OCI-LY1 (cell line): Measurements from ENCODE around the gene MYCL.
A peak's percentile ranks its signal among the peaks of the same experiment; 100 is the strongest.

Experiments
- H2AFZ ChIP-seq: fragments of 200-600 bp; sonication (generic), shearing (Covaris generic); 2 replicates; pipeline ENCODE4 v1.6.0; 2014; ENCODE audit warnings: antibody characterized with exemption, mild to moderate bottlenecking, low read length
- H3F3A ChIP-seq: fragments of 200-600 bp; sonication (generic), shearing (Covaris generic); 2 replicates; pipeline ENCODE4 v1.6.0; 2014; ENCODE audit warnings: mild to moderate bottlenecking, antibody characterized with exemption, low read length, moderate library complexity; ENCODE audit not compliant: insufficient read depth
- H3K27ac ChIP-seq: fragments of 200-600 bp; sonication (generic); 2 replicates; pipeline ENCODE4 v1.5.1; 2014; ENCODE audit warnings: low read length, mixed run types, mild to moderate bottlenecking, low read depth; ENCODE audit not compliant: poor library complexity, severe bottlenecking
- H3K27me3 ChIP-seq: fragments of 200-600 bp; sonication (generic); 2 replicates; pipeline ENCODE4 v1.6.0; 2014; ENCODE audit warnings: antibody characterized with exemption, mild to moderate bottlenecking, low read length, moderate library complexity; ENCODE audit not compliant: insufficient read depth
- H3K36me3 ChIP-seq: fragments of 200-600 bp; sonication (generic); 2 replicates; pipeline ENCODE4 v1.6.1; 2014; ENCODE audit warnings: mild to moderate bottlenecking, antibody characterized with exemption, low read length, moderate library complexity, mixed read lengths; ENCODE audit not compliant: insufficient read depth
- H3K4me1 ChIP-seq: fragments of 200-600 bp; sonication (generic); 2 replicates; pipeline ENCODE4 v1.5.1; 2014; ENCODE audit warnings: mild to moderate bottlenecking, low read length, moderate library complexity; ENCODE audit not compliant: insufficient read depth, severe bottlenecking
- H3K4me2 ChIP-seq: fragments of 200-600 bp; sonication (generic), shearing (Covaris generic); 2 replicates; pipeline ENCODE4 v1.6.1; 2014; ENCODE audit warnings: low read length
- H3K4me3 ChIP-seq: fragments of 200-600 bp; sonication (generic); 2 replicates; pipeline ENCODE4 v1.5.1; 2014; ENCODE audit warnings: low read length, low read depth, mild to moderate bottlenecking, mixed read lengths; ENCODE audit not compliant: poor library complexity, severe bottlenecking
- H3K79me2 ChIP-seq: fragments of 200-600 bp; shearing (Covaris generic); 2 replicates; pipeline ENCODE4 v1.6.1; 2016; ENCODE audit warnings: mixed run types, low read length, mixed read lengths; ENCODE audit not compliant: insufficient read depth
- H3K9ac ChIP-seq: fragments of 200-600 bp; sonication (generic), shearing (Covaris generic); 2 replicates; pipeline ENCODE4 v1.6.1; 2014; ENCODE audit warnings: mild to moderate bottlenecking, low read length, mixed read lengths
- H3K9me2 ChIP-seq: fragments of 200-600 bp; sonication (generic), shearing (Covaris generic); 2 replicates; pipeline ENCODE4 v1.6.1; 2014; ENCODE audit warnings: low read depth, mild to moderate bottlenecking, low read length, mixed read lengths
- H3K9me3 ChIP-seq: fragments of 200-600 bp; shearing (Covaris generic); 2 replicates; pipeline ENCODE4 v1.6.1; 2014; ENCODE audit warnings: low read length, mixed read lengths
- H4K20me1 ChIP-seq: fragments of 200-600 bp; sonication (generic), shearing (Covaris generic); 2 replicates; pipeline ENCODE4 v1.6.0; 2016; ENCODE audit warnings: mild to moderate bottlenecking, low read length; ENCODE audit not compliant: insufficient read depth
- EZH2 ChIP-seq: fragments of 200-600 bp; sonication (generic), shearing (Covaris generic); IDR thresholded peaks from 2 replicates; pipeline ENCODE4 v1.8.0; 2017; ENCODE audit warnings: borderline replicate concordance, mixed run types, mild to moderate bottlenecking, antibody characterized with exemption, low read length, moderate library complexity, mixed read lengths
- TF ChIP-seq, protein P1 (sequence below): fragments of 200-600 bp; sonication (generic), shearing (Covaris generic); IDR thresholded peaks from 2 replicates; pipeline ENCODE4 v1.5.1; 2017; ENCODE audit warnings: mild to moderate bottlenecking, antibody characterized with exemption, low read length, moderate library complexity, mixed read lengths

Gene MYCL

DNA sequence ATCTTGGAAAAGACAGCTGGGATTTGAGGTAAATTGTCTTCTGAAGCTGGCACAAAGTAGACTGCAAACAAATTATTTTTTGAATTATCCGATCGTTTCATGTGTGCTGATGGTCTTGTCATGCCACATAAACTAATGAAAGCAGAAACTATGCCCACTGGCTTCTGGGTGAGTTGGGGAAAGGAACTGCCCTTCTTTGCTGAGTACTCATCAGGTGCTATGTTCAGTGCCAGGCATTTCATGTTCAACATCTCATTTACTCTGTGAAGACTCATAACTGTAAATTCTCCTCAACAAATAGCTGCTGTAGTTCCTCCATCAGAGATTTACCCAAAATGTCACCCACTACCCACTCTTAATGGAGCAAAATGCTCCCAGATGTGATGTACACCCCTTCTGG is 19.6 kb downstream of the MYCL start:
- Histone ChIP-seq H3K9me2 (no peaks in the 10 kb centered on the region), H3K27ac (no peak overlapping the region), H3K27me3 (no peaks in the 10 kb centered on the region), H3K4me1 (peaks cover 44% of the 10 kb centered on the region), H3K9me3 (no peaks in the 10 kb centered on the region), H3K79me2 (peaks cover 47% of the 10 kb centered on the region), H3K4me3 (peak overlapping the region; percentile 100), H3K4me2 (peak overlapping the region; percentile 99), H2AFZ (no peak overlapping the region), H3K36me3 (no peaks in the 10 kb centered on the region; the same call in 1 of the 2 replicates), H3F3A (no peaks in the 10 kb centered on the region), H4K20me1 (no peaks in the 10 kb centered on the region), H3K9ac (peak overlapping the region; percentile 97)
- TF ChIP-seq EZH2: no peak
- TF ChIP-seq, protein P1, sequence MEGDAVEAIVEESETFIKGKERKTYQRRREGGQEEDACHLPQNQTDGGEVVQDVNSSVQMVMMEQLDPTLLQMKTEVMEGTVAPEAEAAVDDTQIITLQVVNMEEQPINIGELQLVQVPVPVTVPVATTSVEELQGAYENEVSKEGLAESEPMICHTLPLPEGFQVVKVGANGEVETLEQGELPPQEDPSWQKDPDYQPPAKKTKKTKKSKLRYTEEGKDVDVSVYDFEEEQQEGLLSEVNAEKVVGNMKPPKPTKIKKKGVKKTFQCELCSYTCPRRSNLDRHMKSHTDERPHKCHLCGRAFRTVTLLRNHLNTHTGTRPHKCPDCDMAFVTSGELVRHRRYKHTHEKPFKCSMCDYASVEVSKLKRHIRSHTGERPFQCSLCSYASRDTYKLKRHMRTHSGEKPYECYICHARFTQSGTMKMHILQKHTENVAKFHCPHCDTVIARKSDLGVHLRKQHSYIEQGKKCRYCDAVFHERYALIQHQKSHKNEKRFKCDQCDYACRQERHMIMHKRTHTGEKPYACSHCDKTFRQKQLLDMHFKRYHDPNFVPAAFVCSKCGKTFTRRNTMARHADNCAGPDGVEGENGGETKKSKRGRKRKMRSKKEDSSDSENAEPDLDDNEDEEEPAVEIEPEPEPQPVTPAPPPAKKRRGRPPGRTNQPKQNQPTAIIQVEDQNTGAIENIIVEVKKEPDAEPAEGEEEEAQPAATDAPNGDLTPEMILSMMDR: no peak

DNA sequence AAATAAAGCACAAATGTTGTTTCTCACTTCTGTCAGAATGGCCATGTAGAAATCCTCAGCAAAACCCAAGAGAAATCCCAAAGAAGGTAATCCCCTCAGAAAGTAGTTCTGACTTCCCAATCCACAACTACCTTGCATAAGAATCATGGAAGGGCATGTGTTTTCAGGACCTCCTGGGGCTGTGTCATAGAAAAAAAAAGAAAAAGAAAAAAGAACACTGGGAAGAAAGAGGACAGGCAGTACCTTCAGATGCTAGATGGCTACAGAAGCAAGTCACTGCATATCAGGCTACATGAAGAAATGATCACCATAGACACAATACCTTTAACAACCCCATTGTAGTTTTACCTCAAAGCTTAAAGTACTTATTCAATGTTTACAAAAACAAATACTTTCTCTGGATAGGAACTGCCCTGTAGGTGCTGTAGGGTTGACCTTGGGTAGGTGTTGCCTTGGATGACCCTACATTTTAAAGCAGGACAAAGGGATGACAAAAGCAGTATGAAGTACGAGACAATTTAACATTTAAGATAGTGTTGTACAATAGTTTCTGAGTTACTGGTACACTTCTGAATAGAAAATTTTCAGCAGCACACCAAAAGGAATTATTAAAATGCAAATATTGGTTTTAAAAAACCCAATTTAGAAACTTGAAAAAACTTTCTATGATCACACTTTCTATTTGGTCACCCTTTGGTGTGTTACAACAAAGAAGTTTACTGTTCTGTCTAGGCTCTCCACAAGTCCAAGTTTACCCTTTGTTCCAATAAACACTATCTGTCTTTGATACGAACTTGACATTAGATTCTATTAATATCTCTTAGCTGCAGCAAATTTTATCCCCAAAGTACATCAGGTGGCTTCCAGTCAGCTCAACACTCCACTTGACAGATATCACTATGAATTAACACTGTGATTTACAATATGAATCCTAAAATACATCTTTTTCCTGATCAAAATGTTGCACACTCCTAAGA is 23.4 kb downstream of the MYCL start:
- Histone ChIP-seq H3F3A (no peaks in the 10 kb centered on the region), H3K4me3 (no peak overlapping the region), H3K27ac (peak overlapping the region; percentile 41), H3K9me2 (no peaks in the 10 kb centered on the region), H3K36me3 (peaks cover 1% of the 10 kb centered on the region; the same call in 1 of the 2 replicates), H3K27me3 (no peaks in the 10 kb centered on the region), H3K4me1 (peaks cover 62% of the 10 kb centered on the region), H3K9ac (no peak overlapping the region), H4K20me1 (no peaks in the 10 kb centered on the region), H3K79me2 (peaks cover 76% of the 10 kb centered on the region), H3K4me2 (peak overlapping the region; percentile 19; the same call in 1 of the 2 replicates), H3K9me3 (no peaks in the 10 kb centered on the region), H2AFZ (no peak overlapping the region)
- TF ChIP-seq, protein P1: no peak
- TF ChIP-seq EZH2: no peak

DNA sequence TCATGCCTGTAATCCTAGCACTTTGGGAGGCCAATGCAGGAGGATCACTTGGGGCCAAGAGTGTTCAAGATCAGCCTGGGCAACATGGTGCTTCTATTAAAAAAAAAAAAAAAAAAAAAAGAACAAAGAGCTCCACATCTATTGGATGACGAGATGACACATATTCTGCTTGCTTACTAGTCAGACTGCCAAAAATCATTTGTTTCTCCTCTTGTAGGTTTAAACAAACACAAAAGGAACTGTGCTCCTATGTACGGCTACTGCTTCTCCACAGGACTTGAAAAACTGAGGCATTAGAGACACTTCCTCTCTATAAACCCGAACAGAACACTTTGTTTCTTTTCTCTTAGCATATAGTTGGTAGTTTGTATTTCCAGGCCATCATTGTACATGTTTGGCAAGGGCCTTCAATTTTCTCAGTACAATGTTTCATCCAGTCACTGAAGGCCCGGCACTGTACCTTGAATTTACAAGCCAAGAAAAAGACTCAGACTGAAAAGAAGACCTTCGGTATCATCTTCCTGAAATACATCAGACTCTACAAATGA is 24.4 kb downstream of the MYCL start:
- peak overlapping the region; percentile 41 for H3K27ac ChIP-seq
- TF ChIP-seq EZH2: no peak
- TF ChIP-seq, protein P1: no peak
- peaks cover 7% of the 10 kb centered on the region; the same call in 1 of the 2 replicates for H3K36me3 ChIP-seq
- no peaks in the 10 kb centered on the region for H3K27me3 ChIP-seq
- peaks cover 57% of the 10 kb centered on the region for H3K4me1 ChIP-seq
- H3K9me3 ChIP-seq: no peaks in the 10 kb centered on the region
- no peak overlapping the region for H3K4me3 ChIP-seq
- peaks cover 74% of the 10 kb centered on the region for H3K79me2 ChIP-seq
- no peaks in the 10 kb centered on the region for H3K9me2 ChIP-seq
- H3K4me2 ChIP-seq: no peak overlapping the region
- H3F3A ChIP-seq: no peaks in the 10 kb centered on the region
- H3K9ac ChIP-seq: no peak overlapping the region
- H2AFZ ChIP-seq: no peak overlapping the region
- H4K20me1 ChIP-seq: no peaks in the 10 kb centered on the region
